Motor neuron (in vitro differentiated cells): Measurements from ENCODE around the gene GLB1L2. TPM values are rescaled to one million over a fixed set of nuclear protein-coding genes. Genes with fewer than 3 reads are reported as not detected.
A peak's percentile ranks its signal among the peaks of the same experiment; 100 is the strongest.
"Not testable (repeated sequence)": the region's sequence is repeated elsewhere in the genome, so short reads cannot be mapped to it uniquely, and the experiment has no call there.

Experiments
- ATAC-seq, 8 experiments: fragments of 200-7000 bp; cut with Tn5 transposase; replicated peaks in 6 of 8; 2 replicates each; pipeline ENCODE4 v1.8.0; 2021; ENCODE audit warnings: mild to moderate bottlenecking in 8 of 8, moderate library complexity in 8 of 8
- H3K27ac ChIP-seq, 2 donors: fragments of 250-450 bp; sonication (Bioruptor Pico); 2 replicates each; pipeline ENCODE4 v1.9.0; 2021; ENCODE audit warnings: antibody characterized with exemption in 2 of 2, mild to moderate bottlenecking in 2 of 2, moderate library complexity in 1 of 2
- H3K4me1 ChIP-seq, 2 donors: fragments of 250-450 bp; sonication (Bioruptor Pico); replicated peaks in 1 of 2; 2 replicates each; pipeline ENCODE4 v1.6.1; 2021; ENCODE audit warnings: antibody characterized with exemption in 2 of 2, mild to moderate bottlenecking in 2 of 2, moderate library complexity in 1 of 2
- H3K4me3 ChIP-seq, 5 donors: fragments of 250-450 bp; sonication (Bioruptor Pico); 2 replicates each; pipeline ENCODE4 v1.9.0; 2021; ENCODE audit warnings: antibody characterized with exemption in 5 of 5, mild to moderate bottlenecking in 5 of 5, moderate library complexity in 4 of 5
- whole genome bisulfite sequencing, 10 experiments: fragments of 450-650 bp; shearing (Covaris generic); methylation state at CpG; one replicate each; pipeline ENCODE4 v1.0.0; 2022; 5-methylcytosine and 5-hydroxymethylcytosine counted together
- in situ Hi-C, 9 experiments: fragments of 400-800 bp; cut with MboI; loops; one replicate each; pipeline ENCODE4 v1.15.0; 2021; ENCODE audit warnings: low sequenced_read_pairs in 9 of 9, low pct_unique_long_range_greater_than_20kb in 2 of 9; ENCODE audit not compliant: unreplicated experiment in 9 of 9
- total RNA-seq, 8 experiments: library from RNA; unstranded; fragments of 300-600 nt; gene quantifications; 2 replicates each; pipeline versions ENCODE4 v1.2.3 to v1.2.4, GENCODE V29; 2022

GLB1L2 gene
- 10 to 100 TPM in 1 of 8 experiments, 1 to 10 TPM in 7; 1.8 to 13.6 (median 5.2) TPM for total RNA-seq

GRCh38 chr11:134331354-134332188 lies at the start of gene GLB1L2:
Gene GLB1L2, plus strand, starts transcription at chr11:134331988. Its CDS starts 74 bp downstream, at chr11:134332062.
- in situ Hi-C loops = no loop called here
- Histone ChIP-seq H3K27ac (no peak within 1 kb of the TSS), H3K4me3 (peak within 1 kb of the TSS; percentile 36 to 48 (median 38)), H3K4me1 (peaks cover 6 to 7% of the 10 kb centered on the region in 2 donors)
- WGBS, 10 experiments = 0 to 57% (median 0%) methylated on average over 1 to 14 of the region's 80 CpGs
- peak; percentile 93 to 99 (median 98) for ATAC-seq

- in situ Hi-C loops = no loop called here
- H3K27ac ChIP-seq = no peak overlapping the region
- 45 to 85% (median 73%) methylated on average over 1 to 8 of the region's 22 CpGs; no CpG with 5 or more reads in 2 of the 10 experiments for WGBS, 10 experiments
- ATAC-seq = peak in 1 of 8 experiments; percentile 18
- H3K4me3 ChIP-seq = no peak overlapping the region
- no peaks in the 10 kb centered on the region for H3K4me1 ChIP-seq
Observed at GRCh38 chr11:134282121-134283045, 49.4 kb upstream of the GLB1L2 start.

GRCh38 chr11:134283461-134284230 lies 48.1 kb upstream of the GLB1L2 start:
- no peak overlapping the region for H3K4me3 ChIP-seq
- ATAC-seq = no peak
- no peak overlapping the region for H3K27ac ChIP-seq
- in situ Hi-C loops = no loop called here
- 27 to 100% (median 85%) methylated on average over 1 to 11 of the region's 16 CpGs; no CpG with 5 or more reads in 4 of the 10 experiments for WGBS, 10 experiments
- no peaks in the 10 kb centered on the region for H3K4me1 ChIP-seq

GRCh38 chr11:134284349-134284748 lies 47.4 kb upstream of the GLB1L2 start:
- in situ Hi-C loops, H3K27ac ChIP-seq, H3K4me1 ChIP-seq, H3K4me3 ChIP-seq, ATAC-seq: not testable (repeated sequence)
- WGBS, 10 experiments = 40 to 100% (median 79%) methylated on average over 1 to 5 of the region's 5 CpGs

GRCh38 chr11:134287561-134287960 lies 44.2 kb upstream of the GLB1L2 start:
- H3K4me3 ChIP-seq = no peak overlapping the region
- in situ Hi-C loops = no loop called here
- H3K4me1 ChIP-seq = peaks cover 12 to 16% of the 10 kb centered on the region in 2 donors
- ATAC-seq = no peak
- no peak overlapping the region for H3K27ac ChIP-seq
- 39 to 100% (median 67%) methylated on average over 2 to 8 of the region's 12 CpGs; no CpG with 5 or more reads in 2 of the 10 experiments for WGBS, 10 experiments

GRCh38 chr11:134288486-134288885 lies 43.3 kb upstream of the GLB1L2 start:
- ATAC-seq = no peak
- Histone ChIP-seq H3K27ac (no peak overlapping the region), H3K4me3 (no peak overlapping the region), H3K4me1 (peaks cover 12 to 16% of the 10 kb centered on the region in 2 donors)
- WGBS, 10 experiments = 70 to 100% (median 84%) methylated on average over 1 to 9 of the region's 13 CpGs; no CpG with 5 or more reads in 2 of the 10 experiments
- in situ Hi-C loops = no loop called here

GRCh38 chr11:134289167-134289566 lies 42.6 kb upstream of the GLB1L2 start:
- Histone ChIP-seq H3K4me3 (no peak overlapping the region), H3K4me1 (peaks cover 12 to 16% of the 10 kb centered on the region in 2 donors), H3K27ac (no peak overlapping the region)
- in situ Hi-C loops = no loop called here
- no peak for ATAC-seq
- WGBS, 10 experiments = 66 to 100% (median 79%) methylated on average over 1 to 4 of the region's 4 CpGs; no CpG with 5 or more reads in 4 of the 10 experiments

GRCh38 chr11:134289789-134290188 lies 42.0 kb upstream of the GLB1L2 start:
- Histone ChIP-seq H3K27ac (no peak overlapping the region), H3K4me1 (peaks cover 12 to 16% of the 10 kb centered on the region in 2 donors), H3K4me3 (no peak overlapping the region)
- peak; percentile 63 to 99 (median 97) for ATAC-seq
- 0 to 17% (median 9%) methylated on average over 1 to 4 of the region's 12 CpGs; no CpG with 5 or more reads in 7 of the 10 experiments for WGBS, 10 experiments
- in situ Hi-C loops = no loop called here

- peaks cover 12 to 16% of the 10 kb centered on the region in 2 donors for H3K4me1 ChIP-seq
- no peak overlapping the region for H3K4me3 ChIP-seq
- no peak overlapping the region for H3K27ac ChIP-seq
- no peak for ATAC-seq
- in situ Hi-C loops = no loop called here
- 3 to 100% (median 71%) methylated on average over 1 to 5 of the region's 7 CpGs; no CpG with 5 or more reads in 2 of the 10 experiments for WGBS, 10 experiments
Observed at GRCh38 chr11:134290646-134291045, 41.1 kb upstream of the GLB1L2 start.

- ATAC-seq = no peak
- Histone ChIP-seq H3K4me3 (no peak overlapping the region), H3K4me1 (peaks cover 12 to 16% of the 10 kb centered on the region in 2 donors), H3K27ac (no peak overlapping the region)
- 0 to 100% (median 77%) methylated on average over 2 to 5 of the region's 6 CpGs; no CpG with 5 or more reads in 2 of the 10 experiments for WGBS, 10 experiments
- in situ Hi-C loops = no loop called here
Observed at GRCh38 chr11:134291196-134291595, 40.6 kb upstream of the GLB1L2 start.

GRCh38 chr11:134292661-134293060 lies 39.1 kb upstream of the GLB1L2 start:
- 35 to 90% (median 82%) methylated on average over 2 to 5 of the region's 15 CpGs; no CpG with 5 or more reads in 7 of the 10 experiments for WGBS, 10 experiments
- peaks cover 12 to 16% of the 10 kb centered on the region in 2 donors for H3K4me1 ChIP-seq
- H3K4me3 ChIP-seq = no peak overlapping the region
- in situ Hi-C loops = no loop called here
- no peak overlapping the region for H3K27ac ChIP-seq
- no peak for ATAC-seq
